ENCODE measurements around the gene MARK2.
A peak's percentile ranks its signal among the peaks of the same experiment; 100 is the strongest.

Gene MARK2

GRCh38 chr11:63907063-63907462, 68.2 kb downstream of the MARK2 start:
- no peaks in the 10 kb centered on the region for H3K27me3 ChIP-seq (ENCODE audit: control insufficient read depth, insufficient read depth, low read length)
- H3K4me1 ChIP-seq (ENCODE audit: control insufficient read depth, low read depth, low read length): peaks cover 37% of the 10 kb centered on the region
- H3K9ac ChIP-seq (ENCODE audit: low read length): no peak overlapping the region
- no peak overlapping the region for H3K27ac ChIP-seq (ENCODE audit: low read length)
- no peak overlapping the region for H3K4me3 ChIP-seq (ENCODE audit: low read length)
- H3K9me3 ChIP-seq (ENCODE audit: control insufficient read depth, low read depth, low read length): no peaks in the 10 kb centered on the region
- peaks cover 31% of the 10 kb centered on the region for H3K36me3 ChIP-seq (ENCODE audit: control insufficient read depth, low read depth, low read length)

GRCh38 chr11:63907808-63908530, 69.1 kb downstream of the MARK2 start:
- H3K9ac ChIP-seq (ENCODE audit: low read length): no peak overlapping the region
- no peaks in the 10 kb centered on the region for H3K27me3 ChIP-seq (ENCODE audit: control insufficient read depth, insufficient read depth, low read length)
- H3K9me3 ChIP-seq (ENCODE audit: control insufficient read depth, low read depth, low read length): no peaks in the 10 kb centered on the region
- H3K4me3 ChIP-seq (ENCODE audit: low read length): no peak overlapping the region
- H3K4me1 ChIP-seq (ENCODE audit: control insufficient read depth, low read depth, low read length): peaks cover 37% of the 10 kb centered on the region
- H3K27ac ChIP-seq (ENCODE audit: low read length): no peak overlapping the region
- H3K36me3 ChIP-seq (ENCODE audit: control insufficient read depth, low read depth, low read length): peaks cover 30% of the 10 kb centered on the region

DNA sequence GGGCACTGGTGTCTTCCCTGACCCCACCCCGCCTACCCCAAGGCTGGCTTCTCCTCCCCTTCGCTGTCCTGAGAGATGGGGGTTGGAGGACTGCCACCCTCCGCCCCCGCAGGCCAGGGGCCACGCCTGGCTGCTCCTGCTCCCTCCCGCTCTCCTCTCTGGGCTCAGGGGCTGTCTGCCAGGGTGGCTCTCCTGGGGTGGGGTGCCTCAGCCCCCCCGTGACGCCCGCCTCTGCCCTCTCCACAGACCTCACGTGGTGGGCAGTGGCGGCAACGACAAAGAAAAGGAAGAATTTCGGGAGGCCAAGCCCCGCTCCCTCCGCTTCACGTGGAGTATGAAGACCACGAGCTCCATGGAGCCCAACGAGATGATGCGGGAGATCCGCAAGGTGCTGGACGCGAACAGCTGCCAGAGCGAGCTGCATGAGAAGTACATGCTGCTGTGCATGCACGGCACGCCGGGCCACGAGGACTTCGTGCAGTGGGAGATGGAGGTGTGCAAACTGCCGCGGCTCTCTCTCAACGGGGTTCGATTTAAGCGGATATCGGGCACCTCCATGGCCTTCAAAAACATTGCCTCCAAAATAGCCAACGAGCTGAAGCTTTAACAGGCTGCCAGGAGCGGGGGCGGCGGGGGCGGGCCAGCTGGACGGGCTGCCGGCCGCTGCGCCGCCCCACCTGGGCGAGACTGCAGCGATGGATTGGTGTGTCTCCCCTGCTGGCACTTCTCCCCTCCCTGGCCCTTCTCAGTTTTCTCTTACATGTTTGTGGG, 69.9 kb downstream of the MARK2 start:
- no peak overlapping the region for H3K9ac ChIP-seq (ENCODE audit: low read length)
- H3K9me3 ChIP-seq (ENCODE audit: control insufficient read depth, low read depth, low read length): no peaks in the 10 kb centered on the region
- H3K4me3 ChIP-seq (ENCODE audit: low read length): no peak overlapping the region
- no peak overlapping the region for H3K27ac ChIP-seq (ENCODE audit: low read length)
- no peaks in the 10 kb centered on the region for H3K27me3 ChIP-seq (ENCODE audit: control insufficient read depth, insufficient read depth, low read length)
- H3K4me1 ChIP-seq (ENCODE audit: control insufficient read depth, low read depth, low read length): peaks cover 37% of the 10 kb centered on the region
- peaks cover 23% of the 10 kb centered on the region for H3K36me3 ChIP-seq (ENCODE audit: control insufficient read depth, low read depth, low read length)

DNA sequence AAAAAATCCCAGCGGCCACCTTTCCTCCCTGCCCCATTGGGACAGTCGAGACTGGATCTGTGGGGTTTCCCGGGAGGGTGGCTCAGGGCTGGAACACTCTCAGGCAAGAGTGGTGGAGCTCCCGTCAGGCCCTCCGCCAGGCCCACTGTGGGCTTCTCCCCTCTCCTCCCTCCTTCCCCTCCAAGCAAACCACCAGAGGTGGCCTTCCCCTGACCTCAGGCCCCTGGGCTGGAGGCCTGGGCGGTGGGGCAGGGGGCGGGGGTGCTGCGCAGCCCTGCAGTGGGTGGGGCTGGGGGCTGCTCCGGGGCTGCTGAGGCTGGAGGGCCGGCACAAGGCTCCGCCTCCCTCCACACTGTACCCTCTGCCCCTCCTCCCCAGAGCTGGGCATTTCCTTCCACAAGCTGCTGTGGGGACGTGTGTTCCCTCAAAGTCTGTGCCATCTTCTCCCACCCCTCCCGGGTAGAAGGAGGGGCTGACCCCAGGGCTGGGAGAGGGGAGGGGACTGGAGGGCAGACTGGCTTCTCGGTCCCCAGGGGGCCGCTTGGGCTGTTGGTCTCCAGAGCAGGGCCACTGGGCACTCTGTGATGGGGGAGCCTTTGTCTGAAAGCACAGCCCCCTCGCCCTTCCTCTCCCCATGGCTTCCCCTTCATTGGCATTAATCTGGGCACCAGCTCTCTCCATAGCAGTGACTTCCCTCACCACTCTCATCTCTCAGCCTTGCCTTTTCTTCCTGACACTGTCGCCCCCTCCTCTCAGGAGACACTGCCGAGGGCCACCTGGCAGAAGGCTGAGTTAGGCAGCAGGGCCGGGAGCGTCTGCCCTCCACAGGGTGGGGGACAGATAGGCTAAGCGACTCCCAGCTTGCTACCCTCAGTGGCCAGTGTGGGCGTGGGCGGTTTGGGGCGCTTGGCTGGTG, 70.9 kb downstream of the MARK2 start:
- Histone ChIP-seq H3K27ac (ENCODE audit: low read length) (no peak overlapping the region), H3K27me3 (ENCODE audit: control insufficient read depth, insufficient read depth, low read length) (no peaks in the 10 kb centered on the region), H3K9ac (ENCODE audit: low read length) (no peak overlapping the region), H3K9me3 (ENCODE audit: control insufficient read depth, low read depth, low read length) (no peaks in the 10 kb centered on the region), H3K4me1 (ENCODE audit: control insufficient read depth, low read depth, low read length) (peaks cover 37% of the 10 kb centered on the region), H3K36me3 (ENCODE audit: control insufficient read depth, low read depth, low read length) (peaks cover 23% of the 10 kb centered on the region), H3K4me3 (ENCODE audit: low read length) (no peak overlapping the region)

GRCh38 chr11:63910675-63911074, 71.8 kb downstream of the MARK2 start:
- no peak overlapping the region for H3K27ac ChIP-seq (ENCODE audit: low read length)
- H3K27me3 ChIP-seq (ENCODE audit: control insufficient read depth, insufficient read depth, low read length): no peaks in the 10 kb centered on the region
- H3K4me1 ChIP-seq (ENCODE audit: control insufficient read depth, low read depth, low read length): peaks cover 33% of the 10 kb centered on the region
- H3K4me3 ChIP-seq (ENCODE audit: low read length): no peak overlapping the region
- no peak overlapping the region for H3K9ac ChIP-seq (ENCODE audit: low read length)
- peaks cover 26% of the 10 kb centered on the region for H3K36me3 ChIP-seq (ENCODE audit: control insufficient read depth, low read depth, low read length)
- no peaks in the 10 kb centered on the region for H3K9me3 ChIP-seq (ENCODE audit: control insufficient read depth, low read depth, low read length)

- no peaks in the 10 kb centered on the region for H3K27me3 ChIP-seq (ENCODE audit: control insufficient read depth, insufficient read depth, low read length)
- no peak overlapping the region for H3K4me3 ChIP-seq (ENCODE audit: low read length)
- no peak overlapping the region for H3K27ac ChIP-seq (ENCODE audit: low read length)
- no peaks in the 10 kb centered on the region for H3K9me3 ChIP-seq (ENCODE audit: control insufficient read depth, low read depth, low read length)
- H3K36me3 ChIP-seq (ENCODE audit: control insufficient read depth, low read depth, low read length): peaks cover 26% of the 10 kb centered on the region
- H3K4me1 ChIP-seq (ENCODE audit: control insufficient read depth, low read depth, low read length): peaks cover 29% of the 10 kb centered on the region
- no peak overlapping the region for H3K9ac ChIP-seq (ENCODE audit: low read length)
Measured at GRCh38 chr11:63911440-63911839, 72.5 kb downstream of the MARK2 start.

DNA sequence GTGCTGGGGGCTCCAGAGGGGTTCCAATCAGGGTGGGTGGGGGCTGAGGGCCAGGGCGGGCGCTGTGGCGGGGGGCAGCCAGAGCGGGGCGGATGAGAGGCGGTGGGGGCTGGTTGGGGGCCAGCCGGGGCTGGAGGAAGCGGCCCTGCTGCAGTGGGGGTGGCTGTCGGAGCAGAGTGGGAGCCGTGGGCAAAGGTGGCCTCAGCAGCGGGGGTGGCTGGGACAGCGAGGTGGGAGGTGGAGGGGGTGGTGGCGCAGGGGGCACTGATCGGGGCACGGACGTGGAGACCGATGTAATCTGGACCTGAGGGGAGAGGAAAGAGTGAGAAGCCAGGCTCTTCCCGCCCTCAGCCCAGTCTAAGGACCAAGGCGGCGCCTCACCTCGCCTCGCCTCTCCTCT, 73.0 kb downstream of the MARK2 start:
- Histone ChIP-seq H3K9me3 (ENCODE audit: control insufficient read depth, low read depth, low read length) (no peaks in the 10 kb centered on the region), H3K27ac (ENCODE audit: low read length) (no peak overlapping the region), H3K4me1 (ENCODE audit: control insufficient read depth, low read depth, low read length) (peaks cover 28% of the 10 kb centered on the region), H3K27me3 (ENCODE audit: control insufficient read depth, insufficient read depth, low read length) (no peaks in the 10 kb centered on the region), H3K4me3 (ENCODE audit: low read length) (no peak overlapping the region), H3K36me3 (ENCODE audit: control insufficient read depth, low read depth, low read length) (peaks cover 26% of the 10 kb centered on the region), H3K9ac (ENCODE audit: low read length) (no peak overlapping the region)

GRCh38 chr11:63912678-63913077, 73.8 kb downstream of the MARK2 start:
- H3K27me3 ChIP-seq (ENCODE audit: control insufficient read depth, insufficient read depth, low read length): no peaks in the 10 kb centered on the region
- no peak overlapping the region for H3K9ac ChIP-seq (ENCODE audit: low read length)
- no peak overlapping the region for H3K4me3 ChIP-seq (ENCODE audit: low read length)
- H3K4me1 ChIP-seq (ENCODE audit: control insufficient read depth, low read depth, low read length): peaks cover 26% of the 10 kb centered on the region
- H3K36me3 ChIP-seq (ENCODE audit: control insufficient read depth, low read depth, low read length): peaks cover 26% of the 10 kb centered on the region
- no peak overlapping the region for H3K27ac ChIP-seq (ENCODE audit: low read length)
- H3K9me3 ChIP-seq (ENCODE audit: control insufficient read depth, low read depth, low read length): no peaks in the 10 kb centered on the region

GRCh38 chr11:63913866-63914830, 75.2 kb downstream of the MARK2 start:
- H3K27ac ChIP-seq (ENCODE audit: low read length): no peak overlapping the region
- no peaks in the 10 kb centered on the region for H3K9me3 ChIP-seq (ENCODE audit: control insufficient read depth, low read depth, low read length)
- no peak overlapping the region for H3K4me3 ChIP-seq (ENCODE audit: low read length)
- no peaks in the 10 kb centered on the region for H3K27me3 ChIP-seq (ENCODE audit: control insufficient read depth, insufficient read depth, low read length)
- H3K36me3 ChIP-seq (ENCODE audit: control insufficient read depth, low read depth, low read length): peaks cover 26% of the 10 kb centered on the region
- H3K4me1 ChIP-seq (ENCODE audit: control insufficient read depth, low read depth, low read length): peaks cover 29% of the 10 kb centered on the region
- H3K9ac ChIP-seq (ENCODE audit: low read length): no peak overlapping the region

GRCh38 chr11:63914896-63915691, 76.2 kb downstream of the MARK2 start:
- no peak overlapping the region for H3K9ac ChIP-seq (ENCODE audit: low read length)
- H3K27me3 ChIP-seq (ENCODE audit: control insufficient read depth, insufficient read depth, low read length): no peaks in the 10 kb centered on the region
- peaks cover 26% of the 10 kb centered on the region for H3K36me3 ChIP-seq (ENCODE audit: control insufficient read depth, low read depth, low read length)
- peak overlapping the region; percentile 81 for H3K4me3 ChIP-seq (ENCODE audit: low read length)
- no peaks in the 10 kb centered on the region for H3K9me3 ChIP-seq (ENCODE audit: control insufficient read depth, low read depth, low read length)
- H3K27ac ChIP-seq (ENCODE audit: low read length): no peak overlapping the region
- peaks cover 25% of the 10 kb centered on the region for H3K4me1 ChIP-seq (ENCODE audit: control insufficient read depth, low read depth, low read length)
